ENCODE results near the gene ZBTB42.
A peak's percentile ranks its signal among the peaks of the same experiment; 100 is the strongest.

ZBTB42 gene

DNA sequence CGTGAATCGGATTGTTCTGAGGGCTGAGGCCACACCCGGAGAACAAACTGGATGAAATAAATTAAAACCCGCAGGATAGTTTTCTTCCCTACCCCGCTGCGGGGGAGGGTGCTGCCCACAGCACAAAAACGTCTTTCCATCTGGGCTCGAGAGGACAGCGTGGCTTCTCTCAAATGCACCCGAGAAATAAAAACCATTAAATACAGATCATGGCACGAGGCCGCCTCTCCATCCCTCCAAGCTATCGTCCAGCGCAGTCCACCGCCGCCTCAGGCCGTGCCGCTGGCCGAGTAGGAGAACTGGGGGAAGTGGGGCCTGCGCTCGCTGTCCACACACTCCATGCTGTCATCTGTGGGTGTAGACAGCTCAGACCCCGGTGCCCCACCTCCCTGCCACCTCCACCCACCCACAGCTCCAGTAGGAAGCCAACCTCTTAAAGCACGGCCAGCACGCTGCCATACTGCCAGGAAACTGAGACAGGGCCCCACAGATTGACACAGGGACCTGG, 30.8 kb upstream of the ZBTB42 start:
- DNase-seq (ENCODE audit: low read depth) = no peak
- no peak overlapping the region for H3K4me3 ChIP-seq (ENCODE audit: control insufficient read depth, low read depth, low read length)
- TF ChIP-seq, protein P1, sequence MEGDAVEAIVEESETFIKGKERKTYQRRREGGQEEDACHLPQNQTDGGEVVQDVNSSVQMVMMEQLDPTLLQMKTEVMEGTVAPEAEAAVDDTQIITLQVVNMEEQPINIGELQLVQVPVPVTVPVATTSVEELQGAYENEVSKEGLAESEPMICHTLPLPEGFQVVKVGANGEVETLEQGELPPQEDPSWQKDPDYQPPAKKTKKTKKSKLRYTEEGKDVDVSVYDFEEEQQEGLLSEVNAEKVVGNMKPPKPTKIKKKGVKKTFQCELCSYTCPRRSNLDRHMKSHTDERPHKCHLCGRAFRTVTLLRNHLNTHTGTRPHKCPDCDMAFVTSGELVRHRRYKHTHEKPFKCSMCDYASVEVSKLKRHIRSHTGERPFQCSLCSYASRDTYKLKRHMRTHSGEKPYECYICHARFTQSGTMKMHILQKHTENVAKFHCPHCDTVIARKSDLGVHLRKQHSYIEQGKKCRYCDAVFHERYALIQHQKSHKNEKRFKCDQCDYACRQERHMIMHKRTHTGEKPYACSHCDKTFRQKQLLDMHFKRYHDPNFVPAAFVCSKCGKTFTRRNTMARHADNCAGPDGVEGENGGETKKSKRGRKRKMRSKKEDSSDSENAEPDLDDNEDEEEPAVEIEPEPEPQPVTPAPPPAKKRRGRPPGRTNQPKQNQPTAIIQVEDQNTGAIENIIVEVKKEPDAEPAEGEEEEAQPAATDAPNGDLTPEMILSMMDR (IDR thresholded peaks at IDR 0.05; ENCODE audit: control insufficient read depth, insufficient read depth, low read depth, low read length, missing control alignments) = no peak

DNA sequence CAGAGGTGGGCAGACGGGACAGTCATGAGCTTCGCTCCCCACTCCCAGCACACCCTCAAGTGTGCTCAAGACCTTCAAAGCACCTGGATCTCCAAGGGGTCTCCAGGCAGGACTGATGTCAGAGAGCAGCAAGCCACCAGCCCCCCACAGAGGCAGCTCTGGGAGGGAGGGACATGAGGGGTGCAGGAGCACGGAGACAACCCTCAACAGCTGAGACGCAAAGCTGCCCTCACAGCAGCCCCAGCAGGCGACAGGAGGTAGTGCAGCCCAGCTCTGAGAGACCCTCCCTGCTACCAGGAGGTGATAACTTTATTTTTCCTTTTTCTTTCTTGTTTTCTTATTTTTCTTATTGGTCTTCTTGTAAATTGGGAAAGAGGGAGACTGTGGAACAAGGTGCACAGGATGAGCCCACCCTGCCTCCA, 30.0 kb upstream of the ZBTB42 start:
- no peak overlapping the region for H3K4me3 ChIP-seq (ENCODE audit: control insufficient read depth, low read depth, low read length)
- TF ChIP-seq, protein P1 (IDR thresholded peaks at IDR 0.05; ENCODE audit: control insufficient read depth, insufficient read depth, low read depth, low read length, missing control alignments) = peak; percentile 67
- DNase-seq (ENCODE audit: low read depth) = no peak

DNA sequence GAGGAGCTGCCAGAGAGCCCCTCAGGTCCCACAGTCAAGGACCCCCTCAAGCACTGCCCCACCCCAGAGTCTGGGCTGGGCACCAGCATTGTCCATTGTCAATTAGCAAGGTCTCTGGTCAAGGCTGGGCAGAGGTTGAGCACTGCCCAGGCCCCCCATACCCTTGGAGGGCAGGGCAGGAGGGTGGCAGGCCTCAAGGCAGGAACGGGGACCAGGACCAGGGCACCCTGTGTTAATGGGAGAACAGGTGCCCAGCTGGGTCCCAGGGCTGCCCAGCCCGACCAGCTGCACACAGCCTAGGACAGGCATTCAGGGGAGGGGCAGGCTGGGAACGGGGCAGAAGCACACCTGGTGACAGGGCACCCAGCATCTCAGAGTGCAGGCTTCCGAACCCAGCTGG, 29.5 kb upstream of the ZBTB42 start:
- TF ChIP-seq, protein P1 (IDR thresholded peaks at IDR 0.05; ENCODE audit: control insufficient read depth, insufficient read depth, low read depth, low read length, missing control alignments) = no peak
- H3K4me3 ChIP-seq (ENCODE audit: control insufficient read depth, low read depth, low read length) = no peak overlapping the region
- DNase-seq (ENCODE audit: low read depth) = no peak

- no peak overlapping the region for H3K4me3 ChIP-seq (ENCODE audit: control insufficient read depth, low read depth, low read length)
- no peak for DNase-seq (ENCODE audit: low read depth)
- TF ChIP-seq, protein P1 (IDR thresholded peaks at IDR 0.05; ENCODE audit: control insufficient read depth, insufficient read depth, low read depth, low read length, missing control alignments) = no peak
These were observed 28.8 kb upstream of the ZBTB42 start for GRCh38 chr14:104771918-104772706.

- no peak for DNase-seq (ENCODE audit: low read depth)
- TF ChIP-seq, protein P1 (IDR thresholded peaks at IDR 0.05; ENCODE audit: control insufficient read depth, insufficient read depth, low read depth, low read length, missing control alignments) = no peak
- H3K4me3 ChIP-seq (ENCODE audit: control insufficient read depth, low read depth, low read length) = no peak overlapping the region
These were observed 28.0 kb upstream of the ZBTB42 start for GRCh38 chr14:104772707-104773504.

DNA sequence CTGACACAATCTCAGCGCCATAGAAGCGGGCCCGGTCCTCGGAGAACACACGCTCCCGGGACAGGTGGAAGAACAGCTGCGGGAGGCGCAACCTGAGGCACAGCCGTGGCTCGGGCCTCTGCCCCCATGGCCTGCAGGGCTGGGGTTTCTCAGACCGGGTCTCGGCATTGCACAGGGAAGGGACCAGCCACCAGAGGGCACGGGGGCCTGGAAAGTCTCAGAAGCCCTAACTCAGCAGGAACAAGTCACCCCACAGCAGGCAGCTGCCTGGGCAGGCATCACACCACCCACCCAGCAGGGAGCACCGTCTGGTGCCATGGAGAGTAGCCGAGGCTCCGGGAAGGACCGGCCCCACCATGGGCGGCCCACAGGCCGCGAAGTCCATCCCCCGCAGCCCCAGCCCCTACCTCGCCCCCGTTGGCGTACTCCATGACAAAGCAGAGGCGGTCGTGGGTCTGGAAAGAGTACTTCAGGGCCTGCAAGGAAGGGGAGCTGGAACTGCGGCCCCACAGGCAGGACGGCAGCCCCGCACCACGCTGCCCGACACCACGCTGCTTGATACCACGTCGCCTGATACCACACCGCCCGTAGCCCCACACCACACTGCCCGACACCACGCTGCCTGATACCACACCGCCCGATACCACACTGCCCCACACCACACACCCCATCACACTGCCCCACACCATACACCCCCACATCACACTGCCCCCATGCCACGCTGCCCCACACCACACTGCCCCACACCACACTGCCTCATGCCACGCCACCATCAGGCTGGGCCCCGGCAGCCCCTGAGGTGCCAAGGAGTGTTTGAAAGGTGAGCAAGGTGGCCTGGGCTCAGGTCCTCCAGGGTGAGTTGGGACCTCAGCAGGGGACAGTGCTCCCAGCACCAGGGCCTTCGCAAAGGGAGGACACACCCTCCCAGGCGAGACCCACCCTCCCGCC, 27.1 kb upstream of the ZBTB42 start:
- no peak for DNase-seq (ENCODE audit: low read depth)
- no peak overlapping the region for H3K4me3 ChIP-seq (ENCODE audit: control insufficient read depth, low read depth, low read length)
- TF ChIP-seq, protein P1 (IDR thresholded peaks at IDR 0.05; ENCODE audit: control insufficient read depth, insufficient read depth, low read depth, low read length, missing control alignments) = no peak
